Breast epithelium (tissue), 3 donors: ENCODE results near the gene TMTC2.

Experiments
- CTCF ChIP-seq, 3 donors: fragments of 450-650 bp; IDR thresholded peaks; one replicate each; pipeline ENCODE4 v1.5.1; 2016 to 2017; ENCODE audit warnings: antibody characterized with exemption in 3 of 3, mild to moderate bottlenecking in 3 of 3, moderate library complexity in 3 of 3
- POLR2A ChIP-seq: fragments of 450-650 bp; IDR thresholded peaks from one replicate; pipeline ENCODE4 v1.6.1; 2016; ENCODE audit warnings: antibody characterized with exemption, mild to moderate bottlenecking, moderate library complexity
- POLR2AphosphoS5 ChIP-seq, 3 donors: sonication (generic); formaldehyde crosslinking; IDR thresholded peaks; one replicate each; pipeline ENCODE4 v1.6.1; 2017; ENCODE audit warnings: antibody characterized with exemption in 3 of 3

- TF ChIP-seq CTCF (IDR thresholded peaks at IDR 0.05), result no peak
- peak in 1 of 3 donors; percentile 38 for TF ChIP-seq POLR2AphosphoS5 (IDR thresholded peaks at IDR 0.05)
- TF ChIP-seq POLR2A, result no peak
Measured at GRCh38 chr12:82687021-82688011, 610 bp downstream of the TMTC2 start.
